ENCODE measurements around the gene EDDM3A. TPM values are rescaled to one million over a fixed set of nuclear protein-coding genes. Genes with fewer than 3 reads are reported as not detected.
"Not testable (repeated sequence)": the region's sequence is repeated elsewhere in the genome, so short reads cannot be mapped to it uniquely, and the experiment has no call there.

The EDDM3A gene
- total RNA-seq, 2 experiments from 2014 or later: not detected

DNA sequence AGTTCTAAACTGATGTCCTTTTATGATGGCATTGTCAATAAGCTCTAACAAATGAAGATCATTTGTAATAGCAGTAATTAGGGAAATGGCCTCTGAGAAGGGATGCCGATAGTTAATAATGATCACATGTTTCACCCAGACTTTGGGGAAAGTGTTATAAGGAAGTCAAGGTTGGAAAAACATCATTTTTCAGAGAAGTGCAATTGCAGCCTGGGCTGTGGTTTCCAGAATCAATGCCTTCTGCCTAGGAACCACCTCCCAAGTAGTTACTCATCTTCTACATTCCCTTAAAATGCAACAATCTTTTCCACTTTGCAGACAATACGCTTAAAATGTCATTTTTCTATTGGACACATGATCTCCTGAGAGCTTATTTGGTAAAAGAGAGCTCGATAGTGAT is 879 bp downstream of the EDDM3A start:
- H3K9me3 Mint-ChIP-seq: peaks cover under 1% of the 10 kb centered on the region
- ATAC-seq (ENCODE audit: low read depth) (no peak), DNase-seq (no peak)
- H3K36me3 Mint-ChIP-seq: peaks cover under 1% of the 10 kb centered on the region
- H3K27me3 Mint-ChIP-seq: peaks cover 4% of the 10 kb centered on the region
- no peak overlapping the region for H3K27ac Mint-ChIP-seq
- H3K4me3 Mint-ChIP-seq: no peak overlapping the region
- H3K4me1 Mint-ChIP-seq: no peaks in the 10 kb centered on the region
- POLR2A ChIA-PET: interaction anchor here (0.7 kb wide), 1 partner anchor 113 kb away, joined by 6 read pairs; no protein-coding TSS in a partner anchor

DNA sequence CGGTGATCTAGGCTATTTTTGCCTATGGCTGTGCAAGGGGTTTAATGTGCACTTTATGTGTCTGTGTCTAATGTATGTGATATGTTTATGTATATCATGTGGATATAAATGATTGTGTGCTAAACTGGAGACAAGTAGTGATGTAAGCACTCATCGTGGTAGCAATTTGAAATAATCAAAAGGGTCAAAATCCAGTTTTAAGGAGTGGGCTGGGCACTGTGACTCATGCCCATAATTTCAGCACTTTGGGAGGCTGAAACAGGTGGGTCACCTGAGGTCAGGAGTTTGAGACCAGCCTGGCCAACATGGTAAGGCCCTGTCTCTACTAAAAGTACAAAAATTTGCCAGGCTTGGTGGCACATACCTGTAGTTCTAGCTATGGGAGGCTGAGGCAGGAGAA is 2.8 kb downstream of the EDDM3A start:
- ATAC-seq (ENCODE audit: low read depth): no peak
- peaks cover 5% of the 10 kb centered on the region for H3K36me3 Mint-ChIP-seq
- H3K9me3 Mint-ChIP-seq: peaks cover 9% of the 10 kb centered on the region
- POLR2A ChIA-PET: no interaction called here
- H3K4me1 Mint-ChIP-seq: no peaks in the 10 kb centered on the region
- H3K27me3 Mint-ChIP-seq: peaks cover 5% of the 10 kb centered on the region
- H3K27ac Mint-ChIP-seq: no peak overlapping the region
- no peak overlapping the region for H3K4me3 Mint-ChIP-seq
- DNase-seq: no peak

DNA sequence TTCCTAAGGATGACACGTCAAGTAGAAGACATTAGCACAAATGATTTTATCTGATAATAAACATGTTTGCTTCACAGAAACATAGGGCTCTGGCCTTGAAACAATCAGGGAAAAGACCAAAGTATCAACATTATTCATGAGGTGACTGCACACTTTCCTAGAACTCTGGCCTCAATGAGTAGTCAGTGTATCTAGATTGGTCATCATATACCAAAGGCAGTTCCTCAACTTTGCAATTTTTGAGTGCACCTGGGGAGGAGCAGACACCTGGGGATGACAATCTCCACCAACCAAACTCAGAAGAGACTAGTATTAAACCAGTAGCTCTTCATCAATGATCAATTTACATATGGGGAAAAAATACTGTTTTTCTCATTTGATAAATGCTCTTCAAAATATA is 4.5 kb downstream of the EDDM3A start:
- Mint-ChIP-seq H3K27ac (no peak overlapping the region), H3K27me3 (peaks cover 9% of the 10 kb centered on the region), H3K9me3 (peaks cover 9% of the 10 kb centered on the region), H3K4me3 (no peak overlapping the region), H3K4me1 (no peaks in the 10 kb centered on the region), H3K36me3 (peaks cover 5% of the 10 kb centered on the region)
- POLR2A ChIA-PET: no interaction called here
- ATAC-seq (ENCODE audit: low read depth): no peak
- no peak for DNase-seq

DNA sequence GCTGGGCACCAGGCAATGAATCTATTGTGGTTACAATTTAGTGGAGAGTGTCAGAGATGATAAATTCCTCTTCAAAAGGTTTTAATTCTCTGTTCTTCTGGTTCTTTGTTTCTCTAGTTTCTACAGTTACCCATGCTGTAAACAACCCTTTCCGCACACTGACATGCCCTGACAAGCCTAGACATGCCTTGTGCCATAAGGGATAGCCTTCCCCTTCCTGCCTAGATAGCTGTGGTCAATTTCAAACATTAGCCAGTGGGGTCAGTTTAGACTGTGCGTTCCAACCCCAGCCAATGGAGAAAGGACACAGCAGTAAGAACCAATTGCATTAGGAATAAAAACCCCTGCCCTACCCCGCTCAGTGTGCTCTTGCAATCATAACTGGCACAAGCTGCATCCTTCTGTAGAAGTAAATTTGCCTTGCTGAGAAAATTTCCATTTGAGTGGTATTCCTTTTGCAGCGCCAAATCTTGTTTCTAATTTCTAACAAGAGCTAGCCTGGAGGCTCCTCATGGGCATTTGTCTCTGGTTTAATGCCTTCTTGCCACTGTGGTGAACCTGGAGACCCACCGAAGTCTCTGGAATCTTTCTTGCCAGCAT is 6.4 kb downstream of the EDDM3A start:
- ATAC-seq (ENCODE audit: low read depth): no peak
- Mint-ChIP-seq H3K4me1 (no peaks in the 10 kb centered on the region), H3K27ac (peak overlapping the region; percentile 47), H3K27me3 (peaks cover 11% of the 10 kb centered on the region), H3K9me3 (peaks cover 9% of the 10 kb centered on the region), H3K36me3 (peaks cover 5% of the 10 kb centered on the region), H3K4me3 (no peak overlapping the region)
- DNase-seq: no peak
- POLR2A ChIA-PET: no interaction called here

DNA sequence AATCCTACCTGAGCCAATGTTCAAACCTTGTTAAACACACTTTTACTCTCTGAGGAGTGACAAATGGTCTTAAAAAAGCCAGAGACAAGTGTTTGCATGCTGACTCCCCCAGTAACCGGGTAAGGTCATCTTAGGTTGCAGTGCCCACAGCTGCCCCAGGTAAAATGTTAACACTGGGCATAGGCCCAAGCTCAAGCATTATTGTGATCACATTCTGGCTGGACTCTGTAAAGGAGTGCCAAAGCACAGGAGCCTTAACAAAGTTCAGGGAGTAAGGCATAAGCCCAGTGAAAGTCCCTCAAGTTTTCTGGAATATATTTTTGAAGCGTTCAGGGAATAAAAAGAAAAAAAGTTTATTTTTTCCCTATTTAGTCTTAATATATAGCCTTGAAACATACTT is 8.6 kb downstream of the EDDM3A start:
- ATAC-seq (ENCODE audit: low read depth): no peak
- H3K27ac Mint-ChIP-seq: no peak overlapping the region
- H3K4me3 Mint-ChIP-seq: no peak overlapping the region
- peaks cover 9% of the 10 kb centered on the region for H3K9me3 Mint-ChIP-seq
- H3K36me3 Mint-ChIP-seq: peaks cover 5% of the 10 kb centered on the region
- DNase-seq: no peak
- no peaks in the 10 kb centered on the region for H3K4me1 Mint-ChIP-seq
- POLR2A ChIA-PET: no interaction called here
- H3K27me3 Mint-ChIP-seq: peaks cover 11% of the 10 kb centered on the region

DNA sequence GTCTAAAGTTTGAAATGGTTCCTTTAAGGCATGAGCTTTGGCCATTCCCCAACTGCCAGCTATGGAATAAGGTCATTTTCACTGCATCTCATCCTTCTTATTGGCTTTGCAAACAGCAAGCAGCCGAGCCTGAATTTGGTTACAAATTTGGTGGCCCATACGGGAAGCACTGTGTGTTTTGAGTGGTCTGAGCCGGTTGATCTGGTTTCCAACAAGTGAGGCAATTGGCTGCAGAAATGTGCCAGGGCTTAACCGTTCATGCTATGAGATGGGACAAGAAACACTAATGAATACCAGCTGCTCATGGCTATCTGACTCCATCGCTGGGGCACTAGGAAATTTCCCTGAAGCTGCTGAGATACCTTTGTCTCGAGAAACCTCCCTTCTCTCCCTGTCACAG is 9.3 kb downstream of the EDDM3A start:
- Mint-ChIP-seq H3K27me3 (peaks cover 11% of the 10 kb centered on the region), H3K36me3 (peaks cover 5% of the 10 kb centered on the region), H3K27ac (no peak overlapping the region), H3K9me3 (peaks cover 9% of the 10 kb centered on the region), H3K4me1 (no peaks in the 10 kb centered on the region), H3K4me3 (no peak overlapping the region)
- DNase-seq: no peak
- POLR2A ChIA-PET: no interaction called here
- no peak for ATAC-seq (ENCODE audit: low read depth)

DNA sequence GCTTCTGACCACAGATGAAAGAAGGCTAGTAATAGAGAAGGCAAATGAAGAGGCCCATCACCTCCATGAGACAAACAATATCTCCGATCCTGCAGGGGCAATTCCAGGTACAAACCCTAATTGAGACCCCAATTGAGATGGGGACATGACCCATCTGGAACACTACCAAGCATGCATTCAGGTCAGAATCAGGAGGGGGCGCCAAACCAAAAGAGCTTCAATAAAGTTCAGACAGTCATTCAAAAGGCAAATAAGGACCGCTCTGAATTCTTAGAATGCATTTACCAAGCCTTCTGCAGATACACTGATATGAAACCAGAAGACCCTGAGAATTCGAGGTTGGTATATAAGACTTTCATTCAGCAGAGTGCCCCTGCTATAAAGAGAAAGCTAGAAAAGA is 12.3 kb downstream of the EDDM3A start:
- no peak for ATAC-seq (ENCODE audit: low read depth)
- H3K27me3 Mint-ChIP-seq: peaks cover 6% of the 10 kb centered on the region
- no peaks in the 10 kb centered on the region for H3K36me3 Mint-ChIP-seq
- H3K4me3 Mint-ChIP-seq: no peak overlapping the region
- no peak for DNase-seq
- POLR2A ChIA-PET: no interaction called here
- H3K4me1 Mint-ChIP-seq: no peaks in the 10 kb centered on the region
- H3K27ac Mint-ChIP-seq: no peak overlapping the region
- peaks cover 2% of the 10 kb centered on the region for H3K9me3 Mint-ChIP-seq

DNA sequence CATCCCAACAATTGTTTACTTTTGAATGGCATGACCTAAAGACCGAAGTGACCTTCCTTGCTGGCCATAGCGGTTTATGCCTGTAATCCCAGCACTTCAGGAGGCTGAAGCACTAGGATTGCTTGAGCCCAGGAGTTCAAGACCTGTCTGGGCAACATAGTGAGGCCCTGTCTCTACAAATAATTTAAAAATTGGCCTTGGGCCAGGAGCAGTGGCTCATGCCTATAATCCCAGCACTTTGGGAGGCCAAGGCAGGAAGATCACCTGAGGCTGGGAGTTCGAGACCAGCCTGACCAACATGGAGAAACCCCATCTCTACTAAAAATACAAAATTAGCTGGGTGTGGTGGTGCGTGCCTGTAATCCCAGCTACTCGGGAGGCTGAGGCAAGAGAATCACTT is 13.8 kb downstream of the EDDM3A start:
- ATAC-seq (ENCODE audit: low read depth); H3K27me3 Mint-ChIP-seq; H3K36me3 Mint-ChIP-seq; POLR2A ChIA-PET; H3K27ac Mint-ChIP-seq; H3K9me3 Mint-ChIP-seq; H3K4me1 Mint-ChIP-seq; DNase-seq; H3K4me3 Mint-ChIP-seq: not testable (repeated sequence)

DNA sequence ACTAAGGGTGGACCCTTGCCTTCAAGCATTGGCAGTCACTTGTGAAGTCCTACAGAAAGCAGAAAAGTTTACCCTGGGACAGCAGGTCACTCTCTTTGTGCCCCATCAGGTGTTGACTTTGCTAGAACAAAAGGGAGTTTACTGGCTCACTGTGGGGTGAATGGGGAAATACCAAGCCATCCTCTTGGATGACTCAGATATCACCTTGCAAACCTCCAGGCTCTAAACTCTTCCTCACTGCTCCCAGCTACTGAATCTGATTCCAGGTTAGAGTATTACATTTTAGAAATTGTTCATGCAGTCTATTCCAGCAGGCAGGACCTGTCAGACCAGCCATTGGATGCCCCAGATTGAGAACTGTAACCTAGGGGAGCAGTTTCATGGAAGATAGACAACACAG is 15.3 kb downstream of the EDDM3A start:
- POLR2A ChIA-PET: no interaction called here
- no peak for ATAC-seq (ENCODE audit: low read depth)
- no peaks in the 10 kb centered on the region for H3K9me3 Mint-ChIP-seq
- no peaks in the 10 kb centered on the region for H3K4me1 Mint-ChIP-seq
- H3K27me3 Mint-ChIP-seq: peaks cover 3% of the 10 kb centered on the region
- no peak for DNase-seq
- H3K27ac Mint-ChIP-seq: no peak overlapping the region
- no peak overlapping the region for H3K4me3 Mint-ChIP-seq
- H3K36me3 Mint-ChIP-seq: no peaks in the 10 kb centered on the region

DNA sequence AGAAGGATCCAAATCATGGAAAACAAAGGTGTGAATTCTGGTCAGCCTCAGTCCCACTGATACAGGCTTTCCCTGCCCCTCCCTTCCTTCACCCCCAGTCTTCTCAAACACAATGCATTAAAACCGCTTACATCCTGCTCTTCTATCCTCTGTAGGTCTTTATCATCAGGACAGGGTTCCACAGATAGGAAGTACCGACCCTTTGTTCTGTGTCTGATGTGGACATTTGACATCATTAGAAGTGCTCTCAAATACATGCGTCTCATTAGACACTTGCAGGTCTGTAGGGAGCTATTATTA is 22.9 kb downstream of the EDDM3A start:
- no peaks in the 10 kb centered on the region for H3K4me1 Mint-ChIP-seq
- ATAC-seq (ENCODE audit: low read depth) (no peak), DNase-seq (no peak)
- POLR2A ChIA-PET: no interaction called here
- no peaks in the 10 kb centered on the region for H3K9me3 Mint-ChIP-seq
- H3K27ac Mint-ChIP-seq: no peak overlapping the region
- H3K36me3 Mint-ChIP-seq: no peaks in the 10 kb centered on the region
- no peak overlapping the region for H3K4me3 Mint-ChIP-seq
- peaks cover 8% of the 10 kb centered on the region for H3K27me3 Mint-ChIP-seq

DNA sequence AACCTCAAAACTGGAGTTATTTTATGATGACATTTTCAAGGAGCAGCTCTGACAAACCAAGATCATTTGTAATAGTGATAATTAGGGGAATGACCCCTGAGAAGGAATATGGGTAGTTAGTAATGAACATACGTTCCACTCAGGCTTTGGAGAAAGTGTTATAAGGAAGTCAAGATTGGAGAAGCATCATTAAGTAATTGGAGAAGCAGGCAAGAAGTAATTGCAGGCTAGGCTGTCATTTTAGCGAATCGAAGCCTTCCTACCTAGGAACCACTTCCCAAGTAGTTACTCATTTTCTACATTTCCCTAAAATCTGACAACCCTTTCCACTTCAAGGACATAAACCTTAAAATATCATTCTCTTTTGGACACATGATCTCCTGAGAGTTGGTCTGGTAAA is 23.7 kb downstream of the EDDM3A start:
- POLR2A ChIA-PET: no interaction called here
- no peak overlapping the region for H3K4me3 Mint-ChIP-seq
- H3K9me3 Mint-ChIP-seq: no peaks in the 10 kb centered on the region
- no peak overlapping the region for H3K27ac Mint-ChIP-seq
- peaks cover 8% of the 10 kb centered on the region for H3K27me3 Mint-ChIP-seq
- no peak for ATAC-seq (ENCODE audit: low read depth)
- no peak for DNase-seq
- H3K36me3 Mint-ChIP-seq: no peaks in the 10 kb centered on the region
- H3K4me1 Mint-ChIP-seq: no peaks in the 10 kb centered on the region

DNA sequence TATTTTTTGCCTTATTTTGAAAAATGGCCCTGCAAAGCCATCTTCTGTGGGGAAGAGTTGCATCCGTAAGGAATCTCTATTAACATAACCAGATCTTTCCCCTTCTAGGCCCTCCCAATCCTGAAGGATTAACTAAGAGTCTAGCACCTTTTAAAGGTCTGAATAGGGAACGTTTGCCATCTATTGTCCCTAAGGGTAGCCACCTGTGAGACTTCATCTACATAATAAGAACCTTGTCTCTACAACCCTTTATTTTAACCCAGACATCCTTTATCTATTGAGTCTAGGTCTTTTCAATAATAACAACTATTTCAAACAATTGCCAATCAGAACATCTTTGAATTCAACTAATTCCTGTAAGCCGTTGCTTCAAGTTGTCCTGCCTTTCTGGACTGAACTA is 27.0 kb downstream of the EDDM3A start:
- H3K4me1 Mint-ChIP-seq: no peaks in the 10 kb centered on the region
- H3K27ac Mint-ChIP-seq: no peak overlapping the region
- ATAC-seq (ENCODE audit: low read depth): no peak

DNA sequence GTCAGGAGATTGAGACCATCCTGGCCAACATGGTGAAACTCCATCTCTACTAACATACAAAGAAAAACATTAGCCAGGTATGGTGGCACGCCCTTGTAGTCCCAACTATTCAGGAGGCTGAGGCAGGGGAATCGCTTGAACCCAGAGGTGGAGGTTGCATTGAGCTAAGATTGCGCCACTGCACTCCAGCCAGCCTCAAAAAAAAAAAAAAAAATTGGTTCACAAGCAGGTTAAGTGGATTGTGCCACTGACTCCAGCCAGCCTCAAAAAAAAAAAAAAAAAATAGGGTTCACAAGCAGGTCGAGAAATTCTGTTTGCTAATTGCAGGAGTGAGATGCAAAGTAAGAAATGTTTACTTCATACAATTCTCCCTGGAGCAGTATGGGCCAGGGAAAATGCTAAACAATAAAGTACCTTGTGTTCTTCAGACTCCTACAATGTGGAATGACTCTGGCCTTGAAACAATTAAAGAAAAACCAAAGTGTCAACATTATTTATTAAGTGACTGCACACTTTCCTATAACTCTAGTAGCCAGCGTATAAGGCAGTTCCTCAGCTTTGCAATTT is 28.7 kb downstream of the EDDM3A start:
- peaks cover 23% of the 10 kb centered on the region for H3K27me3 Mint-ChIP-seq
- ATAC-seq (ENCODE audit: low read depth): no peak
- POLR2A ChIA-PET: no interaction called here
- no peak overlapping the region for H3K4me3 Mint-ChIP-seq
- no peak for DNase-seq
- H3K36me3 Mint-ChIP-seq: no peaks in the 10 kb centered on the region
- no peaks in the 10 kb centered on the region for H3K9me3 Mint-ChIP-seq
- H3K4me1 Mint-ChIP-seq: no peaks in the 10 kb centered on the region
- H3K27ac Mint-ChIP-seq: no peak overlapping the region

More for the DNA sequence above, 27.0 kb downstream of the EDDM3A start:
- Mint-ChIP-seq H3K27me3 (peaks cover 15% of the 10 kb centered on the region), H3K4me3 (no peak overlapping the region), H3K36me3 (no peaks in the 10 kb centered on the region), H3K9me3 (no peaks in the 10 kb centered on the region)
- POLR2A ChIA-PET: no interaction called here
- DNase-seq: no peak

DNA sequence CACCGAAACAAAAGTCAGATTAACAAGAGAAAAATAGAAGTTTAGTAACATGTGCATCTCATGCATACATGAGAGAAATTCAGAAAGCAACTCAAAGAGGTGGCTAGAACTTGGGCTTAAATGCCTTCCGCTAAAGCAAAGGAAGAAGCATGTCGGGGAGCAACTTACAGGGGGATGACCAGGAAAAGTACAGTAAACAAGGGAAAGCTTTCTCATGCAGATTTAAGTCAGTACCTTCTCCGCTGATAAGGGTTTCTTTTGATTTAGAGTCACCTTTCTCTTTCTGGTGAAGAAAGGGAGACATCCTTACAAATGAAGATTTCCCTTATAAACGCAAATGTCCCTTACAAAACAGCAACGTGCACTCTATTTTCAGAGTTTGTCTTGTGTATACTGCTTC is 29.4 kb downstream of the EDDM3A start:
- H3K4me3 Mint-ChIP-seq: no peak overlapping the region
- no peak overlapping the region for H3K27ac Mint-ChIP-seq
- POLR2A ChIA-PET: no interaction called here
- no peak for DNase-seq
- no peaks in the 10 kb centered on the region for H3K36me3 Mint-ChIP-seq
- peaks cover 23% of the 10 kb centered on the region for H3K27me3 Mint-ChIP-seq
- ATAC-seq (ENCODE audit: low read depth): no peak
- no peaks in the 10 kb centered on the region for H3K9me3 Mint-ChIP-seq
- H3K4me1 Mint-ChIP-seq: no peaks in the 10 kb centered on the region

DNA sequence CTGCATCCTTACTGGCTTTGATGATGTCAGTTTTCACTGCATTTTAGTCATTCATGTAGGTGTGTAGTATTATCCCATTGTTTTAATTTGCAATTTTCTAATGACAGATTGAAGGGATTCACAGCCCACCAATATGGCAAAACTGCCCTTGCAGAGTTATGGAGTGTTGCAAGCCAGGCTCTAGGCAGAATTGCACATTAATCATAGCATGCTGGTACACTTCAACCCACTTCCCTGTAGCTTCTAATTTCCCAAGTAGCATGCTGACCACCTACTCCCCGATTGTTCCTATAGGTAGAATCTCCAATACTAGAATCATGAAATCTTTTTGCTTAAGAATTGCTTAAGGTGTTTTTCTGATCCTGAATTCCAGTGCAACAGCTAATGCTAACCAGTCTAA is 30.2 kb downstream of the EDDM3A start:
- Mint-ChIP-seq H3K36me3 (no peaks in the 10 kb centered on the region), H3K4me3 (no peak overlapping the region), H3K27me3 (peaks cover 20% of the 10 kb centered on the region), H3K9me3 (no peaks in the 10 kb centered on the region), H3K27ac (no peak overlapping the region), H3K4me1 (peaks cover under 1% of the 10 kb centered on the region)
- DNase-seq: no peak
- ATAC-seq (ENCODE audit: low read depth): no peak
- POLR2A ChIA-PET: no interaction called here

All from activated naive CD8-positive, alpha-beta T cell treated with anti-CD3 and anti-CD28 coated beads, Interleukin-2, amount 10 ng/mL, durations not matched to agents 7 days and 5 days (primary cell).